ENCODE results near the gene ERP44. TPM values are rescaled to one million over a fixed set of nuclear protein-coding genes. Genes with fewer than 3 reads are reported as not detected.

Gene ERP44
- total RNA-seq, 2 experiments from 2014 or later, result 16.9 to 18.8 TPM

- CTCF ChIA-PET, result no interaction called here
- H3K36me3 Mint-ChIP-seq (ENCODE audit: low read depth), result peaks cover 30% of the 10 kb centered on the region
- DNase-seq, result no peak
These were observed 128.3 kb downstream of the ERP44 start for GRCh38 chr9:99970481-99970880.

GRCh38 chr9:99967457-99967856 is 131.3 kb downstream of the ERP44 start:
- POLR2A ChIA-PET, result interaction anchor here (0.7 kb wide), 1 partner anchor 146 kb away, joined by 12 read pairs; the partner anchor contains the start of gene NR4A3
- CTCF ChIA-PET, result interaction anchor here (1.0 kb wide), 1 partner anchor 481 kb away, joined by 5 read pairs; no protein-coding TSS in a partner anchor
- Mint-ChIP-seq H3K27me3 (no peaks in the 10 kb centered on the region), H3K9me3 (no peaks in the 10 kb centered on the region), H3K36me3 (ENCODE audit: low read depth) (peaks cover 34% of the 10 kb centered on the region), H3K27ac (no peak overlapping the region), H3K4me1 (no peaks in the 10 kb centered on the region), H3K4me3 (no peak overlapping the region)
- no peak for DNase-seq

More at GRCh38 chr9:99970481-99970880, 128.3 kb downstream of the ERP44 start:
- H3K4me1 Mint-ChIP-seq, result no peaks in the 10 kb centered on the region
- no peaks in the 10 kb centered on the region for H3K9me3 Mint-ChIP-seq
- no peak overlapping the region for H3K27ac Mint-ChIP-seq
- H3K4me3 Mint-ChIP-seq, result no peak overlapping the region
- H3K27me3 Mint-ChIP-seq, result no peaks in the 10 kb centered on the region
- POLR2A ChIA-PET, result no interaction called here

- no peak overlapping the region for H3K27ac Mint-ChIP-seq
- H3K4me3 Mint-ChIP-seq, result no peak overlapping the region
- peaks cover 34% of the 10 kb centered on the region for H3K36me3 Mint-ChIP-seq (ENCODE audit: low read depth)
- no peaks in the 10 kb centered on the region for H3K4me1 Mint-ChIP-seq
- no peaks in the 10 kb centered on the region for H3K27me3 Mint-ChIP-seq
- no peak for DNase-seq
- ChIA-PET POLR2A (no interaction called here), CTCF (no interaction called here)
- no peaks in the 10 kb centered on the region for H3K9me3 Mint-ChIP-seq
These were observed 132.1 kb downstream of the ERP44 start for GRCh38 chr9:99966716-99967115.

- no peak overlapping the region for H3K4me3 Mint-ChIP-seq
- POLR2A ChIA-PET, result no interaction called here
- H3K4me1 Mint-ChIP-seq, result no peaks in the 10 kb centered on the region
- no peak for DNase-seq
- no peaks in the 10 kb centered on the region for H3K9me3 Mint-ChIP-seq
- CTCF ChIA-PET, result no interaction called here
- H3K36me3 Mint-ChIP-seq (ENCODE audit: low read depth), result peaks cover 37% of the 10 kb centered on the region
- no peaks in the 10 kb centered on the region for H3K27me3 Mint-ChIP-seq
- no peak overlapping the region for H3K27ac Mint-ChIP-seq
These were observed 132.8 kb downstream of the ERP44 start for GRCh38 chr9:99966001-99966400.

- no peaks in the 10 kb centered on the region for H3K27me3 Mint-ChIP-seq
- ChIA-PET POLR2A (no interaction called here), CTCF (interaction anchor here (1.6 kb wide), 1 partner anchor 140 kb away, joined by 4 read pairs; no protein-coding TSS in a partner anchor)
- no peak overlapping the region for H3K27ac Mint-ChIP-seq
- H3K4me1 Mint-ChIP-seq, result no peaks in the 10 kb centered on the region
- H3K36me3 Mint-ChIP-seq (ENCODE audit: low read depth), result peaks cover 43% of the 10 kb centered on the region
- no peak overlapping the region for H3K4me3 Mint-ChIP-seq
- DNase-seq, result no peak
- no peaks in the 10 kb centered on the region for H3K9me3 Mint-ChIP-seq
These were observed 134.5 kb downstream of the ERP44 start for GRCh38 chr9:99964336-99964735.

- ChIA-PET POLR2A (no interaction called here), CTCF (interaction anchor here (0.6 kb wide), 1 partner anchor 260 kb away, joined by 3 read pairs; no protein-coding TSS in a partner anchor)
- Mint-ChIP-seq H3K4me3 (no peak overlapping the region), H3K27ac (no peak overlapping the region), H3K9me3 (no peaks in the 10 kb centered on the region), H3K36me3 (ENCODE audit: low read depth) (peaks cover 39% of the 10 kb centered on the region), H3K27me3 (no peaks in the 10 kb centered on the region), H3K4me1 (no peaks in the 10 kb centered on the region)
- DNase-seq, result no peak
These were observed 136.0 kb downstream of the ERP44 start for GRCh38 chr9:99962680-99963261.

- H3K4me1 Mint-ChIP-seq, result peaks cover 8% of the 10 kb centered on the region
- H3K4me3 Mint-ChIP-seq, result no peak overlapping the region
- peaks cover 33% of the 10 kb centered on the region for H3K36me3 Mint-ChIP-seq (ENCODE audit: low read depth)
- no peak overlapping the region for H3K27ac Mint-ChIP-seq
- CTCF ChIA-PET, result no interaction called here
- no peaks in the 10 kb centered on the region for H3K9me3 Mint-ChIP-seq
- POLR2A ChIA-PET, result no interaction called here
- no peaks in the 10 kb centered on the region for H3K27me3 Mint-ChIP-seq
- DNase-seq, result no peak
These were observed 143.2 kb downstream of the ERP44 start for GRCh38 chr9:99955606-99956005.

- CTCF ChIA-PET, result no interaction called here
These were observed 144.0 kb downstream of the ERP44 start for GRCh38 chr9:99954819-99955218.

GRCh38 chr9:99953861-99954507 is 144.8 kb downstream of the ERP44 start:
- ChIA-PET POLR2A (no interaction called here), CTCF (no interaction called here)
- H3K36me3 Mint-ChIP-seq (ENCODE audit: low read depth), result peaks cover 24% of the 10 kb centered on the region
- H3K27ac Mint-ChIP-seq, result no peak overlapping the region
- H3K4me3 Mint-ChIP-seq, result no peak overlapping the region
- H3K27me3 Mint-ChIP-seq, result no peaks in the 10 kb centered on the region
- peaks cover 8% of the 10 kb centered on the region for H3K4me1 Mint-ChIP-seq
- DNase-seq, result no peak
- no peaks in the 10 kb centered on the region for H3K9me3 Mint-ChIP-seq

More at GRCh38 chr9:99954819-99955218, 144.0 kb downstream of the ERP44 start:
- Mint-ChIP-seq H3K27ac (no peak overlapping the region), H3K9me3 (no peaks in the 10 kb centered on the region), H3K4me1 (peaks cover 8% of the 10 kb centered on the region), H3K27me3 (no peaks in the 10 kb centered on the region), H3K36me3 (ENCODE audit: low read depth) (peaks cover 27% of the 10 kb centered on the region), H3K4me3 (no peak overlapping the region)
- POLR2A ChIA-PET, result no interaction called here
- DNase-seq, result no peak

GRCh38 chr9:99948896-99949295 is 149.9 kb downstream of the ERP44 start:
- peaks cover 14% of the 10 kb centered on the region for H3K36me3 Mint-ChIP-seq (ENCODE audit: low read depth)
- H3K9me3 Mint-ChIP-seq, result no peaks in the 10 kb centered on the region
- no peaks in the 10 kb centered on the region for H3K27me3 Mint-ChIP-seq
- no peak overlapping the region for H3K4me3 Mint-ChIP-seq
- POLR2A ChIA-PET, result no interaction called here
- H3K4me1 Mint-ChIP-seq, result no peaks in the 10 kb centered on the region
- no peak overlapping the region for H3K27ac Mint-ChIP-seq
- DNase-seq, result no peak
- CTCF ChIA-PET, result interaction anchor here (1.0 kb wide), 1 partner anchor 120 kb away, joined by 3 read pairs; no protein-coding TSS in a partner anchor

GRCh38 chr9:99948482-99948881 is 150.3 kb downstream of the ERP44 start:
- Mint-ChIP-seq H3K36me3 (ENCODE audit: low read depth) (peaks cover 17% of the 10 kb centered on the region), H3K4me1 (no peaks in the 10 kb centered on the region), H3K4me3 (no peak overlapping the region), H3K27ac (no peak overlapping the region), H3K27me3 (no peaks in the 10 kb centered on the region), H3K9me3 (no peaks in the 10 kb centered on the region)
- CTCF ChIA-PET, result no interaction called here
- DNase-seq, result no peak
- POLR2A ChIA-PET, result no interaction called here

- Mint-ChIP-seq H3K4me3 (no peak overlapping the region), H3K27ac (no peak overlapping the region)
- CTCF ChIA-PET, result interaction anchor here (1.0 to 1.2 kb wide), 3 partner anchors 8 to 12 kb away, joined by 3 to 6 read pairs (median 5); no protein-coding TSS in a partner anchor
These were observed 151.4 kb downstream of the ERP44 start for GRCh38 chr9:99947395-99947794.

GRCh38 chr9:99936947-99937587 is 161.7 kb downstream of the ERP44 start:
- Mint-ChIP-seq H3K4me3 (no peak overlapping the region), H3K27ac (no peak overlapping the region), H3K27me3 (no peaks in the 10 kb centered on the region), H3K36me3 (ENCODE audit: low read depth) (peaks cover 31% of the 10 kb centered on the region), H3K4me1 (no peaks in the 10 kb centered on the region), H3K9me3 (peaks cover 6% of the 10 kb centered on the region)
- CTCF ChIA-PET, result interaction anchor here (0.6 to 1.1 kb wide), 2 partner anchors 10 to 273 kb away, joined by 3 read pairs; no protein-coding TSS in a partner anchor
- POLR2A ChIA-PET, result no interaction called here
- no peak for DNase-seq

More at GRCh38 chr9:99947395-99947794, 151.4 kb downstream of the ERP44 start:
- no peak for DNase-seq
- Mint-ChIP-seq H3K27me3 (no peaks in the 10 kb centered on the region), H3K36me3 (ENCODE audit: low read depth) (peaks cover 14% of the 10 kb centered on the region), H3K4me1 (no peaks in the 10 kb centered on the region), H3K9me3 (no peaks in the 10 kb centered on the region)
- POLR2A ChIA-PET, result no interaction called here
